B cell (primary cell): ENCODE data around the gene NAB2.

ENCODE experiments used
- CTCF ChIP-seq: fragments of 200-600 bp; IDR thresholded peaks from one replicate; pipeline ENCODE4 v1.8.0; 2022; ENCODE audit warnings: antibody characterized with exemption, mild to moderate bottlenecking
- EZH2 ChIP-seq: IDR thresholded peaks from 2 replicates; pipeline ENCODE4 v1.6.1; 2012; ENCODE audit warnings: borderline replicate concordance, low read depth, mild to moderate bottlenecking, moderate library complexity, low read length; ENCODE audit not compliant: insufficient read depth, poor library complexity, severe bottlenecking

- TF ChIP-seq CTCF, result peak; percentile 96
- no peak for TF ChIP-seq EZH2
Measured at GRCh38 chr12:57124261-57124877, 35.5 kb downstream of the NAB2 start.
